Measurements from ENCODE around the gene ANKH.

GRCh38 chr5:14741131-14741530, 130.4 kb downstream of the ANKH start:
- TF ChIP-seq, protein P1, sequence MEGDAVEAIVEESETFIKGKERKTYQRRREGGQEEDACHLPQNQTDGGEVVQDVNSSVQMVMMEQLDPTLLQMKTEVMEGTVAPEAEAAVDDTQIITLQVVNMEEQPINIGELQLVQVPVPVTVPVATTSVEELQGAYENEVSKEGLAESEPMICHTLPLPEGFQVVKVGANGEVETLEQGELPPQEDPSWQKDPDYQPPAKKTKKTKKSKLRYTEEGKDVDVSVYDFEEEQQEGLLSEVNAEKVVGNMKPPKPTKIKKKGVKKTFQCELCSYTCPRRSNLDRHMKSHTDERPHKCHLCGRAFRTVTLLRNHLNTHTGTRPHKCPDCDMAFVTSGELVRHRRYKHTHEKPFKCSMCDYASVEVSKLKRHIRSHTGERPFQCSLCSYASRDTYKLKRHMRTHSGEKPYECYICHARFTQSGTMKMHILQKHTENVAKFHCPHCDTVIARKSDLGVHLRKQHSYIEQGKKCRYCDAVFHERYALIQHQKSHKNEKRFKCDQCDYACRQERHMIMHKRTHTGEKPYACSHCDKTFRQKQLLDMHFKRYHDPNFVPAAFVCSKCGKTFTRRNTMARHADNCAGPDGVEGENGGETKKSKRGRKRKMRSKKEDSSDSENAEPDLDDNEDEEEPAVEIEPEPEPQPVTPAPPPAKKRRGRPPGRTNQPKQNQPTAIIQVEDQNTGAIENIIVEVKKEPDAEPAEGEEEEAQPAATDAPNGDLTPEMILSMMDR (IDR thresholded peaks at IDR 0.05; ENCODE audit: low read depth, low read length, poor library complexity, severe bottlenecking), result no peak
- TF ChIP-seq EZH2phosphoT487 (IDR thresholded peaks at IDR 0.05; ENCODE audit: borderline replicate concordance, low read length), result no peak

Data from DOHH2 (cell line).